RPMI7951 (cell line): ENCODE results near the gene C9orf153. TPM values are rescaled to one million over a fixed set of nuclear protein-coding genes. Genes with fewer than 3 reads are reported as not detected.
A peak's percentile ranks its signal among the peaks of the same experiment; 100 is the strongest.
"Not testable (repeated sequence)": the region's sequence is repeated elsewhere in the genome, so short reads cannot be mapped to it uniquely, and the experiment has no call there.

ENCODE experiments used
- DNase-seq: peaks from one replicate; pipeline ENCODE4 v3.0.0-alpha.2; 2012; ENCODE audit warnings: low read depth
- total RNA-seq: library from RNA; depleted of rRNA; stranded (reverse); fragments of >200 nt; shearing (Covaris generic); gene quantifications from 2 replicates; pipeline ENCODE4 v1.2.3, GENCODE V29; 2014; rRNA removed

The C9orf153 gene
- 0.48 TPM in 1 of 2 replicates, not detected in the other for total RNA-seq

GRCh38 chr9:86259557-86259956 is at the start of gene C9orf153:
Gene C9orf153, minus strand, starts transcription at chr9:86259657. Its CDS starts 30,054 bp downstream, at chr9:86229603.
- no peak for DNase-seq

- DNase-seq = no peak
Measured at GRCh38 chr9:86308687-86309086, 49.2 kb upstream of the C9orf153 start.

GRCh38 chr9:86304236-86304730 is 44.8 kb upstream of the C9orf153 start:
- no peak for DNase-seq

- DNase-seq = no peak
Measured at GRCh38 chr9:86303316-86303975, 44.0 kb upstream of the C9orf153 start.

GRCh38 chr9:86301686-86302085 is 42.2 kb upstream of the C9orf153 start:
- no peak for DNase-seq

GRCh38 chr9:86300701-86301100 is 41.2 kb upstream of the C9orf153 start:
- no peak for DNase-seq

GRCh38 chr9:86298873-86299272 is 39.4 kb upstream of the C9orf153 start:
- DNase-seq = no peak

- not testable (repeated sequence) for DNase-seq
Measured at GRCh38 chr9:86290341-86290740, 30.9 kb upstream of the C9orf153 start.

GRCh38 chr9:86288499-86289198 is 29.2 kb upstream of the C9orf153 start:
- no peak for DNase-seq

GRCh38 chr9:86287013-86287412 is 27.6 kb upstream of the C9orf153 start:
- peak; percentile 3 for DNase-seq

GRCh38 chr9:86286278-86286677 is 26.8 kb upstream of the C9orf153 start:
- DNase-seq = no peak

GRCh38 chr9:86285261-86285660 is 25.8 kb upstream of the C9orf153 start:
- no peak for DNase-seq

- peak; percentile 80 for DNase-seq
Measured at GRCh38 chr9:86282979-86283535, 23.6 kb upstream of the C9orf153 start.

- DNase-seq = peak; percentile 88
Measured at GRCh38 chr9:86282077-86282978, 22.9 kb upstream of the C9orf153 start, which contains the start of gene ISCA1. Gene ISCA1, minus strand, starts transcription at chr9:86282538. Its CDS starts 80 bp downstream, at chr9:86282458.

- DNase-seq = no peak
Measured at GRCh38 chr9:86281593-86282076, 22.2 kb upstream of the C9orf153 start.

GRCh38 chr9:86280580-86280979 is 21.1 kb upstream of the C9orf153 start:
- no peak for DNase-seq

GRCh38 chr9:86279839-86280238 is 20.4 kb upstream of the C9orf153 start:
- DNase-seq = no peak

- no peak for DNase-seq
Measured at GRCh38 chr9:86277072-86277471, 17.6 kb upstream of the C9orf153 start.

- DNase-seq = no peak
Measured at GRCh38 chr9:86275962-86276361, 16.5 kb upstream of the C9orf153 start.

- no peak for DNase-seq
Measured at GRCh38 chr9:86274821-86275643, 15.6 kb upstream of the C9orf153 start.

GRCh38 chr9:86272221-86272620 is 12.8 kb upstream of the C9orf153 start:
- no peak for DNase-seq
